GM19035 (cell line): ENCODE data around the gene GALM.

Experiments
- ATAC-seq: cut with Tn5 transposase; IDR thresholded peaks from one replicate; pipeline ENCODE4 v1.9.1; 2021; ENCODE audit not compliant: unreplicated experiment

The GALM gene

DNA sequence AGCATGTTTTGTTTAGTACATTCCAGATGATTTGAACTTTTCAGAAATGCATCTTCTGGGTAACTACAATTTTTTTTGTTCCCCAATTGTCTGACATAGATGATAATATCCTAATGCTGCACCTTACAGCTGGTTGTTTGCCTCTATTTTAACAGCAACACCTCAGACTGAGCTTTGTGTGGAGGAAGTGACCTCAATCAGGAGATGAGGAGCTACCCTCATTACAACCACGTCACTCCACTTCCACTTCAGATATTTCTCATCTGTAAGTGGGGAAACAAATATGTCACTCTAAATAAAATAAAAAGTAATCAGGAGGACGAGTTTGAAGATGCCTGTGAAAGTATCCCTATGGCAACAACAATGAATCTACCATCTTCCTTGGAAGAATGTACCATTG lies 97.3 kb downstream of the GALM start:
- no peak for ATAC-seq

DNA sequence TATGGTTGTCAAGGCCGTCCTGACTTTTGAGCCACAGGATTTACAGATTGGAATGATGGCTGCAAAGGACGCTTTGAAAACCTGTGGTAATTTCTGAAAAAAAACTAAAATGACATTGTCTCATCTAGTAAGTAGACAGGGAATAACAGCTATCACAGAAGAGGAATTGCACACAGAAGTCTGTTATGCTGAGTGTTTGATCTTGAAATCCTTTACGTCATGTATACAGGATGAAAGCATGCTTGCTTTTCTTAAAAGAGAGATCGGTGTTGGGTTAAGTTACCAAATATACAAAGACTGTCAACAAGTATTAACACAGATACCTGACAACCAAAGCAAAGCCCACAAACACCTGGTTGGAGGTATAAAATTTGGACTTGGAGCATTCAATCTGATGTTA lies 97.8 kb downstream of the GALM start:
- ATAC-seq, result no peak

DNA sequence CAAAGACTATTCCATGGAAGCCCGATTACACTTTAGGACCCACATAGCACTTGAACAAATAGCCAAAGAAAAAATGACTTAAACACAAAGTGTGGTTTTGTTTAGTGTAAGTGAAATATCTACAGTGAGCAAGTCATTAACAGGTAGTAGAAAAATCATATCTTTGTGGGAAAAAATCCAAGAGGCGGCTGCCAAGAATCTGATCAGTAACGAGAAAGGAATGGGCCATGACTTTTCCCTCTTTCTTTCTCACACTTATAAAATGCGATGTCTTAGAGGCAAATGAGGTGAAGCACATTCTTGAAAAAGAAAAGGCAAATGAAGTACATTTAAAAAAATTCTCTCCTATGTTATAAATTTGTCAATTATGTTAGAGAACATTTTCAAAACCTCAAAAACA lies 99.2 kb downstream of the GALM start:
- ATAC-seq, result no peak

DNA sequence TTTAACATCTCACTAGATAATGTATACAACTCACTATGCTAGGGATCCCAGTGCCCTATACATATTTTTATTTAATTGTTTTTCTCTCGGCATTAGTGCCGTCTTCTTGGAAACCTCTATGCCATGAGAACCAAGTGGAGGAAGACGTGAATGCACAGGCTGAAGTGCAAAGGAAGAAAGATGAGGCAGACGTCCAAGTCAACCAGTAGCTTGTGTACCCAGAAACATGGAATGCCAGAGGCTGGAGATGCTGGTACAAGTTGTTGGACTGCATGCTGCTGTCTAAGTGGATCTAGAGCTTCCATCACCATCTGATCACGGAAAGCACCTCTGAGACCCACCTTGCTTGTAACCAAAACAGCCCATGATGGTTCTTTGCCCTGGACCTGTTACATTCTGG lies 99.6 kb downstream of the GALM start:
- no peak for ATAC-seq

DNA sequence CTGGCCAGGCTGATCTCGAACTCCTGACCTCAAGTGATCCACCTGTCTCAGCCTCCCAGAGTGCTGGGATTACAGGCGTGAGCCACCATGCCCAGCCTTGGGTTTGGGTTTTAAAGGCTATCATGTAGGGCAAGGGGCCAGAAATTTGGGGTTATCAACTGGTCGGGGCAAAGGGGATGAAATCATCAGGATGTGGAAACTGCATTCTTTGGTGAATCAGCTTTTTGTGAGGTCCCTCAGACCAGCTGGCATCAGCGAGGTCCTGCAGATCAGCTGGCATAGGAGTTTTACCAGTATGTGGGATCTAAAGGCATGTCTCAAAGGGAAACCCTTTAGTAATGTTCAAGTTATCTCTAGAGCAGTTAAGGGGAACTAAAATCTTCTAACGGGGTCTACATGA lies 105.7 kb downstream of the GALM start:
- ATAC-seq, result no peak

DNA sequence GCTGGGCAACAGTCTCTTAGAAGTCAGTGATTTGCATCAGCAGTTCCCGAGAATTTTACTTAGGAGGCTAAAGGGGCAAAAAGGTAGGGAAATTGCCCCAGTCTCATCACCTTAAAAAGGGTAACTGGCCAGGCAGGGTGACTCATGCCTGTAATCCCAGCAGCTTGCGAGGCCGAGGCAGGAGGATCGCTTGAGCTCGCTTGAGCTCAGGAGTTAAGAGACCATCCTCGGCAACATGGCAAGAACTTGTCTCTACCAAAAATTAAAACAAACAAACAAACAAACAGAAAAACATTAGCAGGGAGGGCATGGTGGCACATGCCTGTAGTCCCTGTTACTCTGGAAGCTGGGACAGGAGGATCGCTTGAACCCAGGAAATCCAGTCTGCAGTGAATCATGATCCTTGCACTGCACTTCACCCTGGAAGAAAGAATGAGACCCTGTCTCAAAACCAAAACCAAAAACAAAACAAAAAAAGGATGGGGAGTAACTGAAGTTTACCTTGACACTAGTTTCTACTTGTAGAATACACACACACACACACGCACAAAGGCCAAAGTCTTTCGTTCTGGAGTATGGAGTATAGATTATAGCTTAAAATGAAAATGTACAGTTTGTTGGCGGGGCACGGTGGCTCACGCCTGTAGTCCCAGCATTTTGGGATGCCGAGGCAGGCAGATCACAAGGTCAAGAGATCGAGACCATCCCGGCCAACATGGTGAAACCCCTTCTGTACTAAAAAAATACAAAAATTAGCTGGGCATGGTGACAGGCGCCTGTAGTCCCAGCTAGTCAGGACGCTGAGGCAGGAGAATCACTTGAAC lies 109.4 kb downstream of the GALM start:
- ATAC-seq, result no peak

DNA sequence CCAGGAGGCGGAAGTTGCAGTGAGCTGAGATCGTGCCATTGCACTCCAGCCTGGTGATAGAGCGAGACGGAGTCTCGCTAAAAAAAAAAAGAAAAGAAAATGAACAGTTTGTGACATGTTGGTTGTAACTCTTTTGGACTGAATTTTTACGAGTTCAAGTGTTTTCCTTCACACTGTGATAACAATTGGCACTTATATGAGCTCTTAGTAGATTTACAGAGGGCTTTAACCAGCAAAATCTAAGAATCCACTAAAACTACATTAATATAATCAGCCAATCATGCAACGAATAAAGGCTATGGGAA lies 110.0 kb downstream of the GALM start:
- no peak for ATAC-seq

DNA sequence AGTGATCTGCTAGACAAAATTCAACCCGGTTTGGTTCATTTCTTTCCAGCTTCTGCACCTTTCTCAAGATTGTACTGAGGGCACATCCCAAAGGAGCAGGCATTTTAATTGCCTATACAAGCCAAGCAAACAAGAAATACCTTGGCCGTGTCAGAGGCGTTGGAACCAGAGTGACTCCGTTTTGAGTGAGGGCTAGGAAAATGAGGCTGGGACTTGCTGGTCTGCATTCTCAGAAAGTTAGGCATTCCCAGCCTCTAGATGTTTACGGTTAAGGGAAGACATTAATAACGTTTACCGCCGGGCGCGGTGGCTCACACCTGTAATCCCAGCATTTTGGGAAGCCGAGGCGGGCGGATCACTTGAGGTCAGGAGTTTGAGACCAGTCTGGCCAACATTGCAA lies 110.6 kb downstream of the GALM start:
- no peak for ATAC-seq

DNA sequence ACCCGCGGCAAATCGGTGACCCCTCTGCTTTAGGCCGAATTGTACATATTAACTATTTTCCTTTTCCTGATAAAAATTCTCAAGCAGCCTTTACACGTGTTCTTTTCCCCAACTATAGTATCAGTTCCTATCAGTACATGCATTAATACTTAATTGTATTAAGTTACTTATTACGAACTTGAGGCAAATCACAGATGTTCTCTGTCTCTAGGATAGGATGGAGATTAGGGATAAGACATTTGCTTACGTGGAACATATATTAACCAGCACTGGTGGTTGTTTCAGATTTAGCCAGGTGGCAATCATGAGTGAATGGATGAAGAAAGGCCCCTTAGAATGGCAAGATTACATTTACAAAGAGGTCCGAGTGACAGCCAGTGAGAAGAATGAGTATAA lies 112.8 kb downstream of the GALM start:
- ATAC-seq, result no peak

DNA sequence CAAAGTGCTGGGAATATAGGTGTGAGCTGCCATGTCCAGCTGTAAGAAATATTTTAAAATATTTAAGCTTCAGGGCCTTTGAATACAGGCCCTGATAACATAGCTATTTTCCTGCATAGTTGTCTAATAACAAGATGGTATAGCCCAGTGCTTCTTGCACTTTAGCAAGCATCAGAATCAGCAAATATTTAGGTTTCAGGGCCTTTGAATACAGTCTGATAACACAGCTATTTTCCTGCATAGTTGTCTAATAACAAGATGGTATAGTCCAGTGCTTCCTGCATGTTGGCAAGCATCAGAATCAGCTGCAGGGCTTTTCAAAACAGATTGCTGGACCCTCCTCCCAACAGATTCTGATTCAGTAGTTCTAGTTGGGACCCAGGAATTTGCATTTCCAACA lies 117.7 kb downstream of the GALM start:
- no peak for ATAC-seq
